NCI-H1092 (cell line): ENCODE data around the gene MYO3B.

Experiments
- DNase-seq: peaks from one replicate; lab custom pipeline; 2025; lab: John Stamatoyannopoulos, UW

MYO3B gene

GRCh38 chr2:170695521-170696410 lies 517.8 kb downstream of the MYO3B start:
- DNase-seq, result no peak

GRCh38 chr2:170696948-170697347 lies 519.0 kb downstream of the MYO3B start:
- no peak for DNase-seq

GRCh38 chr2:170701011-170701410 lies 523.1 kb downstream of the MYO3B start:
- no peak for DNase-seq

GRCh38 chr2:170703776-170704476 lies 526.0 kb downstream of the MYO3B start:
- DNase-seq, result no peak
